Neural progenitor cell (in vitro differentiated cells): Measurements from ENCODE around the gene PILRB.
"Not testable (repeated sequence)": the region's sequence is repeated elsewhere in the genome, so short reads cannot be mapped to it uniquely, and the experiment has no call there.

Experiments
- EZH2 ChIP-seq: fragments of 200-600 bp; sonication (generic); IDR thresholded peaks from 2 replicates; pipeline ENCODE4 v1.6.1; 2017; ENCODE audit warnings: antibody characterized with exemption, mild to moderate bottlenecking, moderate library complexity
- TF ChIP-seq, protein P1 (sequence below): fragments of 200-600 bp; sonication (generic); IDR thresholded peaks from 2 replicates; pipeline ENCODE4 v1.5.1; 2017; ENCODE audit warnings: antibody characterized with exemption, mild to moderate bottlenecking

DNA sequence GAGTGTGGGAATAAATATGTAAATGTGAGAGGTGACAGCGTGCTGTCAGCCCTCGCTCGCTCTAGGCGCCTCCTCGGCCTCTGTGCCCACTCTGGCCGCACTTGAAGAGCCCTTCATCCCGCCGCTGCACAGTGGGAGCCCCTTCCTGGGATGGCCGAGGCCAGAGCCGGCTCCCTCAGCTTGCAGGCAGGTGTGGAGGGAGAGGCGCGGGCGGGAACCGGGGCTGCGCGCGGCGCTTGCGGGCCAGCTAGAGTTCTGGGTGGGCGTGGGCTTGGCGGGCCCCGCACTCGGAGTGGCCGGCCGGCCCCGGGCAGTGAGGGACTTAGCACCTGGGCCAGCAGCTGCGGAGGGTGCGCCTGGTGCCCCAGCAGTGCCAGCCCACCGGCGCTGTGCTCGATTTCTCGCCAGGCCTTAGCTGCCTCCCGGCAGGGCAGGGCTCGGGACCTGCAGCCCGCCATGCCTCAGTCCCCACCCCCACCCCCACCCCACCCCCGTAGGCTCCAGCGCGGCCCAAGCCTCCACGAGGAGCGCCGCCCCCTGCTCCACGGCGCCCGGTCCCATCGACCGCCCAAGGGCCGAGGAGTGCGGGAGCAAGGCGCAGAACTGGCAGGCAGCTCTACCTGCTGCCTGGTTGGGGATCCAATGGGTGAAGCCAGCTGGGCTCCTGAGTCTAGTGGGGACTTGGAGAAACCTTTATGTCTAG, 23.8 kb downstream of the PILRB start:
- TF ChIP-seq, protein P1, sequence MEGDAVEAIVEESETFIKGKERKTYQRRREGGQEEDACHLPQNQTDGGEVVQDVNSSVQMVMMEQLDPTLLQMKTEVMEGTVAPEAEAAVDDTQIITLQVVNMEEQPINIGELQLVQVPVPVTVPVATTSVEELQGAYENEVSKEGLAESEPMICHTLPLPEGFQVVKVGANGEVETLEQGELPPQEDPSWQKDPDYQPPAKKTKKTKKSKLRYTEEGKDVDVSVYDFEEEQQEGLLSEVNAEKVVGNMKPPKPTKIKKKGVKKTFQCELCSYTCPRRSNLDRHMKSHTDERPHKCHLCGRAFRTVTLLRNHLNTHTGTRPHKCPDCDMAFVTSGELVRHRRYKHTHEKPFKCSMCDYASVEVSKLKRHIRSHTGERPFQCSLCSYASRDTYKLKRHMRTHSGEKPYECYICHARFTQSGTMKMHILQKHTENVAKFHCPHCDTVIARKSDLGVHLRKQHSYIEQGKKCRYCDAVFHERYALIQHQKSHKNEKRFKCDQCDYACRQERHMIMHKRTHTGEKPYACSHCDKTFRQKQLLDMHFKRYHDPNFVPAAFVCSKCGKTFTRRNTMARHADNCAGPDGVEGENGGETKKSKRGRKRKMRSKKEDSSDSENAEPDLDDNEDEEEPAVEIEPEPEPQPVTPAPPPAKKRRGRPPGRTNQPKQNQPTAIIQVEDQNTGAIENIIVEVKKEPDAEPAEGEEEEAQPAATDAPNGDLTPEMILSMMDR: not testable (repeated sequence)
- not testable (repeated sequence) for TF ChIP-seq EZH2
